BLaER1 treated with 17β-estradiol and CSF1 and Interleukin-3, amounts not matched to agents 10 nM and 100 nM (cell line): Measurements from ENCODE around the gene CDKN2B.
"Not testable (repeated sequence)": the region's sequence is repeated elsewhere in the genome, so short reads cannot be mapped to it uniquely, and the experiment has no call there.

Experiments used
- H3K27ac ChIP-seq, 11 experiments: shearing (Covaris generic); formaldehyde crosslinking; 2 replicates each; pipeline ENCODE4 v1.8.1; 2022
- H3K27me3 ChIP-seq, 11 experiments: shearing (Covaris generic); formaldehyde crosslinking; 2 replicates each; pipeline ENCODE4 v1.8.1; 2022
- H3K36me3 ChIP-seq, 11 experiments: shearing (Covaris generic); formaldehyde crosslinking; 2 replicates each; pipeline ENCODE4 v1.8.1; 2022
- H3K4me1 ChIP-seq, 10 experiments: shearing (Covaris generic); formaldehyde crosslinking; 2 replicates each; pipeline ENCODE4 v1.8.1; 2022
- H3K4me2 ChIP-seq, 11 experiments: shearing (Covaris generic); formaldehyde crosslinking; 2 replicates each; pipeline ENCODE4 v1.8.1; 2022
- H3K4me3 ChIP-seq, 10 experiments: shearing (Covaris generic); formaldehyde crosslinking; 2 replicates each; pipeline ENCODE4 v1.8.1; 2022
- H3K9ac ChIP-seq, 11 experiments: shearing (Covaris generic); formaldehyde crosslinking; 2 replicates each; pipeline ENCODE4 v1.8.1; 2022
- H3K9me3 ChIP-seq, 11 experiments: shearing (Covaris generic); formaldehyde crosslinking; replicated peaks in 1 of 11; 2 replicates each; pipeline ENCODE4 v1.8.1; 2022
- H4K20me1 ChIP-seq, 11 experiments: shearing (Covaris generic); formaldehyde crosslinking; 2 replicates each; pipeline ENCODE4 v1.8.1; 2022
- Cebpa-rat ChIP-seq, 11 experiments: shearing (Covaris generic); IDR thresholded peaks; 2 replicates each; pipeline ENCODE4 v1.8.1; 2022

Gene CDKN2B

DNA sequence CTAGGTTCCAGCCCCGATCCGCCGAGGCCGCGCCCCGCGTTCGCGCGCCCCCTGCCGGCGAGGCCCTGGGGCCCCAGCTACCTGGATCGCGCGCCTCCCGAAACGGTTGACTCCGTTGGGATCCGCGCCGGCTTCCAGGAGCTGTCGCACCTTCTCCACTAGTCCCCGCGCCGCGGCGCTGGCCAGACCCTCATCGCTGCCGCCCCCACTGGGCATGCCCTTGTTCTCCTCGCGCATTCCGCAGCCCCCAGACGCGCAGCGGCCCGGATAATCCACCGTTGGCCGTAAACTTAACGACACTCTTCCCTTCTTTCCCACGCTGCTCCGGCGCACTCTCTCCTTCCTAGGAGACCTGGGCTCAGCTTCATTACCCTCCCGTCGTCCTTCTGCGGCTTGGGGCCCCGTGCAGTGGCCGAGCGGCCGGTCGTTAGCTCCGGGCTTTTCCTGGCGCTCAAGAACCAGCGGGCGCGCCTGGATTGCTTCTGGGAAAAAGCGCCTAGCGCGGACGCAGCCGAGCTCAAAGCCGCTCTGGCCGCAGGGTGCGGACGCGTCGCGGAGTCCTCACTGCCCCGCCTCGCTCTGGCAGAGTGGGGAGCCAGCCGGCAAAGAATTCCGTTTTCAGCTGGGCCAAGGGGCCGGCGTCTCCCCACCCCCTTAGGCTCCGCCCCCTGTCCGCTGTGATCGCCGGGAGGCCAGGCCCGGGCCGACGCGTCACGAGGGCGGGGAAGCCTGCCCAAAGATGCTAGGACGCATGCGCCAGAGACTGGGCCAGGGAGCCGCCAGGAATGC lies at the start of gene CDKN2B:
Gene CDKN2B (minus strand): TSS at position 589 of the 789 bp plus-strand sequence. CDS start 352 bp downstream, at position 237.
- H3K4me1 ChIP-seq: peaks cover 9 to 32% (median 11%) of the 10 kb centered on the region in 10 experiments; a peak in 16 of 20 replicates
- H3K4me3 ChIP-seq: peak within 1 kb of the TSS; percentile 5 to 67 (median 53); a peak in 19 of 20 replicates
- peaks cover 0 to 41% (median 0%) of the 10 kb centered on the region in 11 experiments; a peak in 10 of 22 replicates for H3K36me3 ChIP-seq
- H3K27ac ChIP-seq: peak within 1 kb of the TSS in 2 of 11 experiments; percentile 53 to 62; a peak in 4 of 22 replicates
- peaks cover 37 to 74% (median 48%) of the 10 kb centered on the region in 11 experiments for H4K20me1 ChIP-seq
- TF ChIP-seq Cebpa-rat (IDR thresholded peaks at IDR 0.05): no peak
- peaks cover 84 to 97% (median 95%) of the 10 kb centered on the region in 11 experiments for H3K27me3 ChIP-seq
- peak within 1 kb of the TSS in 4 of 11 experiments; percentile 37 to 72 (median 64); a peak in 7 of 22 replicates for H3K9ac ChIP-seq
- H3K9me3 ChIP-seq: peaks cover 6 to 39% (median 12%) of the 10 kb centered on the region in 11 experiments
- peak within 1 kb of the TSS; percentile 55 to 84 (median 70) for H3K4me2 ChIP-seq

GRCh38 chr9:22057972-22058371 lies 48.9 kb upstream of the CDKN2B start:
- not testable (repeated sequence) for H4K20me1 ChIP-seq, H3K27ac ChIP-seq, H3K27me3 ChIP-seq, H3K4me2 ChIP-seq, H3K4me1 ChIP-seq, H3K9ac ChIP-seq, H3K4me3 ChIP-seq
- H3K9me3 ChIP-seq: peaks cover 9 to 26% (median 25%) of the 10 kb centered on the region in 11 experiments; a peak in 21 of 22 replicates
- peaks cover 3 to 24% (median 14%) of the 10 kb centered on the region in 11 experiments; a peak in 14 of 22 replicates for H3K36me3 ChIP-seq

DNA sequence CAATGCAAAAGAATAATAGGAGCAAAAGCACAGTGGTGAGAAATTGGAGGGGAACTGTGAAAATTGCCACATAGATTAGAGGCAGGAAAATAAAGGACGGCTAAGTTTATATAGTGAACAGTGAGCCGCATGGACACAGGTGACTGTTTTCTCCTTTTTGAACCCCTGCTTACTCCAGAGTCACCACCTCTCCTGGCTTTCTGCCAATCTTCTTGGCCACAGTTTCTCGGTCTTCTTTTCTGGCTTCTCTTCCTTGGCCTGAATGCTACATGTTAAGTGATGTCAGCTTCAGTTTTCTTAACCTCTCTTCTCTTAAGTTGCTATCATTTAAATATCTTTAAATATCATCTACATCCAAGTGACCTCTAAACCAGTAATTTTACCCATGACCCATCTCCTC lies 47.3 kb upstream of the CDKN2B start:
- no peak for TF ChIP-seq Cebpa-rat (IDR thresholded peaks at IDR 0.05)
- peaks cover 11 to 25% (median 17%) of the 10 kb centered on the region in 10 experiments; a peak in 19 of 20 replicates for H3K4me1 ChIP-seq
- no peak overlapping the region for H3K4me2 ChIP-seq

GRCh38 chr9:22055090-22055489 lies 46.0 kb upstream of the CDKN2B start:
- H3K9me3 ChIP-seq: peaks cover 9 to 26% (median 25%) of the 10 kb centered on the region in 11 experiments; a peak in 21 of 22 replicates
- TF ChIP-seq Cebpa-rat (IDR thresholded peaks at IDR 0.05): no peak
- H3K4me2 ChIP-seq: no peak overlapping the region
- H3K4me1 ChIP-seq: peaks cover 24 to 38% (median 30%) of the 10 kb centered on the region in 10 experiments
- H3K4me3 ChIP-seq: no peak overlapping the region
- H3K27ac ChIP-seq: no peak overlapping the region
- peaks cover 3 to 24% (median 14%) of the 10 kb centered on the region in 11 experiments; a peak in 15 of 22 replicates for H3K36me3 ChIP-seq
- no peaks in the 10 kb centered on the region for H4K20me1 ChIP-seq
- no peaks in the 10 kb centered on the region for H3K27me3 ChIP-seq
- H3K9ac ChIP-seq: no peak overlapping the region

More for the DNA sequence above, 47.3 kb upstream of the CDKN2B start:
- Histone ChIP-seq H3K27ac (no peak overlapping the region), H3K36me3 (peaks cover 3 to 24% (median 14%) of the 10 kb centered on the region in 11 experiments; a peak in 14 of 22 replicates), H4K20me1 (no peaks in the 10 kb centered on the region), H3K27me3 (no peaks in the 10 kb centered on the region), H3K9ac (no peak overlapping the region), H3K9me3 (peaks cover 9 to 26% (median 25%) of the 10 kb centered on the region in 11 experiments; a peak in 21 of 22 replicates), H3K4me3 (no peak overlapping the region)

DNA sequence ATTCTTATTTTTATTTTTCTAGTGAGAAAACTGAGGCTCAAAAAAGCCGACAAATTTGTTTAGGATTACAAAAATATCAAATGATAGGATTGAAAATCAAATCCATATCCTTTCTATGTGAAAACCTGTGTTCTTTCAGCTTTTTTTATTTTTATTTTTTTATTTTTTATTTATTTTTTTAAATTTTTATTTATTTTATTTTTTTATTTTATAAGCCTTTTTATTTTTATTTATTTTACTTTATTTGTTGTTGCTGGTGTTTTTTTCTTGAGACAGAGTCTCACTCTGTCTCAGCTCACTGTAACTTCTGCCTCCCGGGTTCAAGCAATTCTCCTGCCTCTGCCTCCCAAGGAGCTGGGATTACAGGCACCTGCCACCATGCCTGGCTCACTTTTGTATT lies 45.4 kb upstream of the CDKN2B start:
- H3K4me3 ChIP-seq: no peak overlapping the region
- peaks cover 29 to 44% (median 36%) of the 10 kb centered on the region in 10 experiments for H3K4me1 ChIP-seq
- no peaks in the 10 kb centered on the region for H3K27me3 ChIP-seq
- no peak for TF ChIP-seq Cebpa-rat (IDR thresholded peaks at IDR 0.05)
- no peak overlapping the region for H3K27ac ChIP-seq
- no peaks in the 10 kb centered on the region for H4K20me1 ChIP-seq
- no peak overlapping the region for H3K4me2 ChIP-seq
- peaks cover 3 to 23% (median 14%) of the 10 kb centered on the region in 11 experiments; a peak in 15 of 22 replicates for H3K36me3 ChIP-seq
- peaks cover 9 to 23% (median 20%) of the 10 kb centered on the region in 11 experiments; a peak in 21 of 22 replicates for H3K9me3 ChIP-seq
- no peak overlapping the region for H3K9ac ChIP-seq

DNA sequence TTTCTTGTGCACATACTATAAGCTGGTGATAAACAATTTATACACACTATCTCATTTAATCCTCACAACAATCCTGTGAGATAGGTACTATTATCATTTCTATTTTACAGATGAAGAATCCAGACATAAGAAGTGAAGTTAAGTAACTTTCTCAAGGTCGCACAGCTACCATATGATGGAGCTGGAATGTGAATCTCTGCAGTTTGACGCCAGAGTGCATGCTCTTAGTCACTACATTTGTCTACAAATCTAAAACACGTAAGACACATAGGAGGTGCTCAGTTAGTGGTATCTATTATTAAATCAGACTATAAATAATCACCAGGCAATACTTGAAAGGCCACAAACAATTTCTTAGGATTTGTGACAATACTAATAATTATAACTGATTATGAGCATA lies 45.0 kb upstream of the CDKN2B start:
- Histone ChIP-seq H3K4me1 (peaks cover 33 to 49% (median 40%) of the 10 kb centered on the region in 10 experiments), H4K20me1 (no peaks in the 10 kb centered on the region), H3K9ac (no peak overlapping the region), H3K4me3 (no peak overlapping the region), H3K27ac (no peak overlapping the region), H3K36me3 (peaks cover under 1 to 23% (median 11%) of the 10 kb centered on the region in 11 experiments; a peak in 15 of 22 replicates), H3K9me3 (peaks cover 6 to 18% (median 16%) of the 10 kb centered on the region in 11 experiments; a peak in 21 of 22 replicates), H3K4me2 (0 out of 22 replicates have a peak overlapping the region, but pooled peaks of 1 of the 11 experiments have one; percentile 69), H3K27me3 (no peaks in the 10 kb centered on the region)
- TF ChIP-seq Cebpa-rat (IDR thresholded peaks at IDR 0.05): no peak

GRCh38 chr9:22053178-22053577 lies 44.1 kb upstream of the CDKN2B start:
- Histone ChIP-seq H4K20me1 (no peaks in the 10 kb centered on the region), H3K27ac (no peak overlapping the region; a peak in 1 of 22 replicates), H3K27me3 (no peaks in the 10 kb centered on the region), H3K9ac (no peak overlapping the region), H3K9me3 (peaks cover 0 to 9% (median 8%) of the 10 kb centered on the region in 11 experiments; a peak in 15 of 22 replicates), H3K36me3 (peaks cover 0 to 15% (median 8%) of the 10 kb centered on the region in 11 experiments; a peak in 14 of 22 replicates), H3K4me1 (peaks cover 37 to 52% (median 45%) of the 10 kb centered on the region in 10 experiments), H3K4me3 (no peak overlapping the region), H3K4me2 (peak overlapping the region in 4 of 11 experiments; percentile 4 to 72 (median 66); a peak in 5 of 22 replicates)
- TF ChIP-seq Cebpa-rat (IDR thresholded peaks at IDR 0.05): no peak

GRCh38 chr9:22052376-22052945 lies 43.4 kb upstream of the CDKN2B start:
- peaks cover 37 to 59% (median 49%) of the 10 kb centered on the region in 10 experiments for H3K4me1 ChIP-seq
- peaks cover 0 to 8% (median 2%) of the 10 kb centered on the region in 11 experiments; a peak in 12 of 22 replicates for H3K36me3 ChIP-seq
- H3K27ac ChIP-seq: peak overlapping the region in 5 of 11 experiments; percentile 20 to 89 (median 77); a peak in 7 of 22 replicates
- no peak overlapping the region for H3K4me3 ChIP-seq
- peak overlapping the region; percentile 4 to 80 (median 63); a peak in 15 of 22 replicates for H3K4me2 ChIP-seq
- peaks cover 0 to 4% (median under 1%) of the 10 kb centered on the region in 11 experiments; a peak in 7 of 22 replicates for H3K9me3 ChIP-seq
- H4K20me1 ChIP-seq: no peaks in the 10 kb centered on the region
- H3K27me3 ChIP-seq: no peaks in the 10 kb centered on the region
- H3K9ac ChIP-seq: no peak overlapping the region
- TF ChIP-seq Cebpa-rat (IDR thresholded peaks at IDR 0.05): no peak
